HG03103 (cell line): Measurements from ENCODE around the gene BACH2.
"Not testable (repeated sequence)": the region's sequence is repeated elsewhere in the genome, so short reads cannot be mapped to it uniquely, and the experiment has no call there.

Source experiments
- ATAC-seq: cut with Tn5 transposase; IDR thresholded peaks from one replicate; pipeline ENCODE4 v1.9.1; 2021; ENCODE audit warnings: low read depth; ENCODE audit not compliant: unreplicated experiment

The BACH2 gene

GRCh38 chr6:90135667-90136066 is 161.0 kb downstream of the BACH2 start:
- ATAC-seq, result no peak

- ATAC-seq, result not testable (repeated sequence)
Observed at GRCh38 chr6:90133664-90134063, 163.0 kb downstream of the BACH2 start.

GRCh38 chr6:90131614-90132423 is 164.8 kb downstream of the BACH2 start:
- ATAC-seq, result no peak

GRCh38 chr6:90131125-90131524 is 165.5 kb downstream of the BACH2 start:
- no peak for ATAC-seq

GRCh38 chr6:90128687-90129086 is 168.0 kb downstream of the BACH2 start:
- ATAC-seq, result not testable (repeated sequence)

- ATAC-seq, result no peak
Observed at GRCh38 chr6:90127595-90127994, 169.0 kb downstream of the BACH2 start.

- ATAC-seq, result no peak
Observed at GRCh38 chr6:90126839-90127238, 169.8 kb downstream of the BACH2 start.

GRCh38 chr6:90126181-90126580 is 170.5 kb downstream of the BACH2 start:
- no peak for ATAC-seq

- no peak for ATAC-seq
Observed at GRCh38 chr6:90124874-90125510, 171.7 kb downstream of the BACH2 start.

- ATAC-seq, result no peak
Observed at GRCh38 chr6:90123831-90124230, 172.8 kb downstream of the BACH2 start.

- ATAC-seq, result no peak
Observed at GRCh38 chr6:90121982-90122381, 174.7 kb downstream of the BACH2 start.

GRCh38 chr6:90120327-90120726 is 176.3 kb downstream of the BACH2 start:
- no peak for ATAC-seq

- ATAC-seq, result no peak
Observed at GRCh38 chr6:90119618-90120017, 177.0 kb downstream of the BACH2 start.

GRCh38 chr6:90118581-90118980 is 178.1 kb downstream of the BACH2 start:
- ATAC-seq, result no peak

GRCh38 chr6:90118069-90118468 is 178.6 kb downstream of the BACH2 start:
- ATAC-seq, result no peak

- not testable (repeated sequence) for ATAC-seq
Observed at GRCh38 chr6:90116126-90116525, 180.5 kb downstream of the BACH2 start.

GRCh38 chr6:90113389-90113788 is 183.3 kb downstream of the BACH2 start:
- no peak for ATAC-seq

- no peak for ATAC-seq
Observed at GRCh38 chr6:90111387-90111786, 185.3 kb downstream of the BACH2 start.

GRCh38 chr6:90110971-90111370 is 185.7 kb downstream of the BACH2 start:
- ATAC-seq, result no peak

GRCh38 chr6:90109141-90109540 is 187.5 kb downstream of the BACH2 start:
- no peak for ATAC-seq

GRCh38 chr6:90107771-90108282 is 188.8 kb downstream of the BACH2 start:
- ATAC-seq, result peak; percentile 94

- ATAC-seq, result no peak
Observed at GRCh38 chr6:90107371-90107770, 189.3 kb downstream of the BACH2 start.
